Measurements from ENCODE around the gene GOSR2.
"Not testable (repeated sequence)": the region's sequence is repeated elsewhere in the genome, so short reads cannot be mapped to it uniquely, and the experiment has no call there.

GOSR2 gene

GRCh38 chr17:46968224-46968834 lies 45.4 kb downstream of the GOSR2 start:
- no peak for DNase-seq

DNA sequence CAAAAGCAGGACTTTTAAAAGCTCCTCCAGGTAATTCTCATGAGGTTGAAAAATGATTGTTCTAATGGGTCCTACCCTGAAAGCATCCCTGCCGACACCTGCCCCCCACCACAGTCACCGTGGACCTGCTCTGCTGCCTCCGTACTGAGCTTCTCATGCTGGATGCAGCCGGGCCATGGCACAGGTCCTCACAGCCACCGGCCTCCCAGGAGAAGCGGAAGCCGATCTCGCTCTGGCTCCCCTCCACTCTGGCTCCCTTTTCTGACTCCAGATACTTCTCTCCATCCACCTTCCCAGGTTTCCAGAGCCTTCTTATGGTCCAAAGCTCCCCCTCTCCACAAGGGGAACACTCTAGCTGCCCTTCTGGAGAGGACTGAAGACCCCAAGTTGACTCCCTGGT lies 45.9 kb downstream of the GOSR2 start:
- DNase-seq = no peak

GRCh38 chr17:46971647-46972300 lies 48.8 kb downstream of the GOSR2 start:
- no peak for DNase-seq

GRCh38 chr17:46972346-46972745 lies 49.4 kb downstream of the GOSR2 start:
- DNase-seq = no peak

GRCh38 chr17:46974086-46974485 lies 51.1 kb downstream of the GOSR2 start:
- DNase-seq = no peak

GRCh38 chr17:46975287-46975686 lies 52.3 kb downstream of the GOSR2 start:
- DNase-seq = no peak

DNA sequence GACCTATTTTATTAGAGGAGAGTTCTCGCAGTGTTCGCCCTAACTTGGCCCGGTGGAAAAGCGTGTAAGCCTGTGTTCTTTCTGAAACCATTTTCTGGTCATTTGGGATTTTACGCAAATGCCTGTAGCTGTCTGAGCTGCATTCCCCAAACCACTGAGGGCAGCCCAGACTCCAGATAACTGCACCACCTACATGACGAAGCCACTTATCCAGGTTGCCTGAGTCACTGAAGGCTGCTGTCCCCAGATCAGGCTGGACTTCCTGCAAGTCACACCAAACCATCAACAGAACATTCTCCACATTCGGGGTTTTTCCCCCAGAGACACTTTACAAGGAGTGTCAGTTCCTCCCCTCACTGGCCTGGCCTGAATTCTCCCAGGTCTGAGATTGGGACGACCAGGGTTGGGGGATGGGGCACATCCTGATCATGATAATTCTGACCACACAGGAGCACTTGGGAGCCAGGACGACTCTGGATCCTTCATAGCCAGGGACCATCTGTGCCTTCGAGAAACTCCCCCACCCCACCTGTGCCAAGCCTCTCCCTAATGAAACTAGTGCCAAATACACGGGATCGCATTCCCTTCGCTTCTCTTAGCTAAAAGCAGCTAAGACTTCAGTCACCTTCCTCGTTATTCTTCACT lies 53.8 kb downstream of the GOSR2 start:
- DNase-seq = no peak

DNA sequence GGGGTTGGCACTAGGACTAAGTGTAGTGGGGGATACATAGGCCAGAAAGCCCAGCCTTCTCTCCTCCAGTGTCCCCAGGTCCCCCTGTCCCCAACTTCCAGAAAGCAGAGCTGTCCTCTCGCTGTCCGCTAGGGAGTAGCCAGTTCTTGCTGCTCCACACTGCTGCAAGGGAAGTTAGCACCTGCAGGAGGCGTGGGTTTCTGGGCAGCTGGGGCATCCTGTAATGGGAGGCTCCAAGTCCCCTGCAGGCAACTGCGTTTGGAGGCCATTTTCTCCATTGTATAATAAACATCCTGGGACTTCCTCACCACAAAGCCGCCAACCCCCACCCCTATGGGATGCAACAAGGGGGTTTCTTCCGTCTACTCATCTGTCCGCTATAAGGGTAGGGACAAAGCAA lies 54.4 kb downstream of the GOSR2 start:
- DNase-seq = no peak

DNA sequence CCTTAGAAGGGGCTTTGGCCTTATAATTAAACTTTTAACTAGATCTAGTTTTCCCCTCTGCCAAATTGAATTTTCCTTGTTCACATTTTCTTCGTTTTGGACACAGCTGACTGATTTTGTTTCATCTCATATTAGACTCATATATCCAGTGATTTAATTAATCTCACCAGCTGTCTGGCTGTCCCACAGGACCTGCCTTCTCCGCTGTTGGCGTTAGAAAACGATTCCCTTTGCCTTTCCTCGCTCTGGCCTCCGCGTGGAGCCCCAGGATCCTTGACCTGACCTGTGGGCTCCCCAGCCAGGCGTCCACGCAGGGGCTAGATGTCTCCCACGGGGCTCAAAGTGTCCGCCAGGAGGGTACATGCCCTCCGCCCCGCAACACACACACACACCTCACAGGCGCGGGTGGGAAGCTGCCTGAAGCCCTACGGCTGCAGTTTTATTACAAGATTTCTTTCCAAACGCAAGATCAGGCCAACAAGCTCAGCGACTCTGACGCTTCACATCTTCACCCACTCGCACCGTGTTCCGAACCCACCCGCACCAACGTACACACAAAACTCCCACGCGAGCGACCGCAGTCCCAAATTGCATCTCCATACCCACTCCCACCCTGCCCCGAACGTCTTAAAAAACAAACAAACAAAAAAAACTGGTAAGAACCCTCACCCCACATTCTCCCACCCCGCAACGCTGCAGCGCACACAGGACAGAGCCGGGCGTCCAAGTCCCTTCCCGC lies 55.0 kb downstream of the GOSR2 start:
- no peak for DNase-seq

DNA sequence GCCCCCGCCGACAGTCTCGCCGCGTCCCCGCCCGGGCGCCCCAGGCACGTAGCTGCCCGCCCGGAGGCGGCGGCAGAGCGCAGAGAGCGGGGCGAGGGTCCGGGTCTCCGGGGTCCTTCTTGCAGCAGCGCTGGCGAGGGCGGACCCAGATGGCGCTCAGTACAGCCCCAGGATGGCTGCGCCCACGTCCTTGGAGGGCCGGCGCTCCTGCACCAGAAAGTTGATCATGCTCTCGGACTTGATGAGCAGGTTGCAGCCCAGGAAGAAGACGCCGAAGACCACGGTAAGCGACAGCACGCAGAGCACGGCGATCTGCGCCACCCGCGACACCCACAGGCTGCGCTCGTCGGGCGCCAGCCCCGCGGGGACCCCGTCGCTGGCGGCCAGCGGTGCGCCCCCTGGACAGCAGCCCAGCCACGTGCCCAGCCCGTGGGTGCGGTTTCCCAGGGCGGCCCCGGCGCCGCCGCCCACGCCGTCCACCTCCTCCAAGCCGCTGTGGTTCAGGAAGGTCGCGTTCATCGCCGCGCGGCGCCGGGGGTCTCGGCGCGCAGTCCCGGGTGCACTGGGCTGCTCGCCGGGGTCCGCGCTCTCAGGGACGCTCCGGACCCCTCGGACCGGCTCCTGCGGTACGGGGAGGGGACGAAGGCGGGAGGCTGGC lies 55.7 kb downstream of the GOSR2 start:
- no peak for DNase-seq

DNA sequence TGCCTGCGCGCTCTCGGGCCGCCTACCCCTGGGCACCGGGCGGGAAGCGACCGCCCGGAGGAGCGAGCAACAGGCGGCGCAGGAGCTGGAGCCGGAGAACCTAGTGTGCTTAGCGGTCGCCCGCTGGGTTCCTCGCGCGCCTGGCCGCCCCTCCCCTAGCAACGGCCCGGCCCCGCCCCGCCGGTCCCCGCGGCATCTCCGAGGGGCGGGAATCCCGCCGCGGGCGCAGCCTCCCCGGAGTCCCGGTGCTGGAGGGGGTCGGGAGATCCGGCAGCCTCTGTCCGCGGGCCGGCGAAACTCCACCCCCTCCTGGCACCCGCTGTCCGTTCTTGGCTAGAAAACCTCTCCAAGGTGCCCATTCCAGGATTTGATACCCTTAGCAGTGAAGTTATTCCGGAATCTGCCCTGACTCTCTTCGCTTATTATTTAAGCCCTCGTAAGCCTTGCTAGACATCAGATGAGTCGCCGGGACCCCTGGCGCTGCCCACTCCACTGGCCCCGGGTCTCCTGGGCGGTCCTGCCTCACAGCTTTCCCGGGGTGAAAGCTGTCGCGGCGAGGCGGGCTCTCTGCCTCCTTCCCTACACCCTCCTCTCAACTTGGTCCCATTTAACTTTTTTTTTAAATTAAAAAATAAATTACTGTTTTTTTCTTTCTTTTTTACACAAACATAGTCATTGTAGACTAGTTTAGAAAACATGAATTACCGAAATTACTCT lies 56.3 kb downstream of the GOSR2 start, which contains the start of gene RPRML:
TSS of gene RPRML (minus strand) at position 107 of the 717 bp plus-strand sequence. CDS start 246 bp downstream, outside the sequence.
- no peak for DNase-seq

DNA sequence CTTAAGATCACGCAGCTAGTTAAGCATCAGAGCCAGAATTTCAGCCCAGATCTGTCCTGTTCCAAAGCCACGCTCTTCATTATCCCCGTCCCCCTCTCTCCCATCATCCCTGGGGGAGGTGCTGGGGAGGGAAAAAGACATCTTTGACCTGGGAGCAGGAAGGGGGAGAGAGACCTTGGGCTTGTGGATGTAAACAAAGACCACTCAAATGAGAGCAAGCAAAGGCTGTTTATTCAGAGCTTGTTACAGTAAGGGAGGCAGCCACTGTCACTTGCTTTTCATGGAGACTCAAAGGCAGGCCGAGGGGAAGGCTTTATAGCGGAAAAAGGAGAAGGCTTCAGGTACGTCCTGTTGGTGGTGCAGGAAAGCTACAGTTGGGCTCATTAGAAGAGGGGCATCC lies 59.6 kb downstream of the GOSR2 start:
- DNase-seq = no peak

DNA sequence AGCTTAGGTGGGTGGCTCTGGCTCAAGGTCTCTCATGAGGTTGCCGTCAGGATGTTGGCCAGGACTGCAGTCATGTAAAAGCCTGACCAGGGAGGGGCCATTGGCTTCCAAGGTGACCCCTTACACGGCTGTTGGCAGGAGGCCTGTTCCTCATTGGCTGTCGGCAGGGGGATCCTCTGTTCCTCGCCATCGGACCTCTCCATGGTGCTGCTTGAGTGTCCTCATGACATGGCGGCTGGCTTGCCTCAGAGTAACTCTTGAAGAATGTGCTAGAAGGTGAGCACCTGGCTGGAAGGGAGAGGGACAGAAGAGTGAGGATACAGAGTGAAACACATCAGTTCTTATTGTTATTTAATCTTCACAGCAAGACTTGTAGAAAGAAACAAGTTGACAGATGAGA lies 60.8 kb downstream of the GOSR2 start:
- no peak for DNase-seq

GRCh38 chr17:46984341-46984740 lies 61.4 kb downstream of the GOSR2 start:
- no peak for DNase-seq

DNA sequence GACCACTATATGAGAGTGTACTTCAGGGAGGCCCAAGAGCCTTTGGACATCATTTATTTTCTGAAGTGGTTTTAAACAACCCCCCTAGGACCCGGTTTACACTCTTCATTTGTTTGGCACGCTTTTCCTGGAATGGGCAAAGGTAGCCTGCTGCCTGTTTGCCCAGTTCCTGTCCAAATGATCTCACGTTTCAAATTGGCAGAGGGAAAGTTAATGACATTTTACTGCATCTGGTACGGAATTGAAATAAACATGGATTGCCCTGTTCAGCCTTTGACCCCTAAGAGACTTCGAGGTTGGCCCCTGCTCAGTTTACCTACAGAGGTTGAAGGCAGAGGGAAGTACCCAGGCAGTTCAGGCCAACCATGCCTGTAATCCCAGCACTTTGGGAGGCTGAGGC lies 61.9 kb downstream of the GOSR2 start:
- no peak for DNase-seq

DNA sequence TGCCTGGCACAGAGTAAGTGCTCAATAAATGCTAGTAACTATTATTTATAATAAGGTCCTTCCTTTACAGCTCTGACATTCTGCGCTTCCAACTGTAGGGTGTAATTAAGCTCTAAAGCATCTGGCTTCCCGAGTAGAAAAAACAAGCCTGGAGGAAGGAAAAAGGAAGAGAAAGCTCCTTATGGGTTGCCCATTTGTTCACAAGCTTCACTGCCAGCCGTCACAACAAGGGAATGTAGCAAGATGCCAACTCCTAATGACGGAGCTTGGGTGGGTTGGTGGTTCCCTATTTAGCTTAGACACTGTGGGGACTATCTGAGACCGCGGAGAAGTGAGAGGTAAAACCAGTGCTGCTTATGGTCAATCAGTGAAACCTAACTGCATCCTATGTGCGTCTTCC lies 63.4 kb downstream of the GOSR2 start:
- no peak for DNase-seq

- not testable (repeated sequence) for DNase-seq
Measured at GRCh38 chr17:46987927-46988326, 65.0 kb downstream of the GOSR2 start.

DNA sequence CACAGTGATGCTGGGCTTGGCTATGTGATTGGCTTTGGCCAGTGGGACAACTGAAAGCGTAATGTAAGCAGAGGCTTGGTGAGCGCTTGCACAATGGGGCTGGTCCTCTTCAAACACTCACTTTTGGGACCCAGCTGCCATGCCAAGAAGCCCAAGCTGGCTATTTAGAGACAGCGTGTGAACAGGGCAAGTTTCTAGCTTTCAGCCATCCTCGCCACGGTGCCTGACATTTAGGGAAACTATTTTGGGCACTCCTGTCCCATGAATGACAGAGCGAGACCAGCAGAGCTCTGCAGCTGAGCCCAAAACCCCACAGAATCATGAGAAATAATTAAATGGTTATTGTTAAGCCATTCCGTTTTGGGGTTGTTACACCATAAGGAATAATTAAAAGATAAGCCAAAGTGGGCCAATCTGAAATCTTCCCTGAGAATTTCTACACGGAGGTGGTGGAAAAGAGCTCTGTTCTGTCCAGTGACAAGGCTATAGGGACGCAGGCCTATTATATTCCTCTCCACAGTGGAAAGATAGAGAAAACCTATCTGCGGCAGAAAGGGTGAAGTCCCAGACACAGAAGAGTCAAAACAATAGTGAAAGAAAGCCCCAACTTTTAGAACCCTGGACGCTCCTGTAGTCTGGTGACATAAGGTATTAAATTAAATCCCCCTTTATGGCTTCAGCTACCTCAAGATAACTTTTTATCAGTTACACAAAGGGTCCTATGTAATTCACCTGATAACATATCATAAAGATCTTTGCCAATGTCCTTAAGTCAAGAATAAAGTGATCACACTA lies 66.9 kb downstream of the GOSR2 start:
- DNase-seq = no peak

DNA sequence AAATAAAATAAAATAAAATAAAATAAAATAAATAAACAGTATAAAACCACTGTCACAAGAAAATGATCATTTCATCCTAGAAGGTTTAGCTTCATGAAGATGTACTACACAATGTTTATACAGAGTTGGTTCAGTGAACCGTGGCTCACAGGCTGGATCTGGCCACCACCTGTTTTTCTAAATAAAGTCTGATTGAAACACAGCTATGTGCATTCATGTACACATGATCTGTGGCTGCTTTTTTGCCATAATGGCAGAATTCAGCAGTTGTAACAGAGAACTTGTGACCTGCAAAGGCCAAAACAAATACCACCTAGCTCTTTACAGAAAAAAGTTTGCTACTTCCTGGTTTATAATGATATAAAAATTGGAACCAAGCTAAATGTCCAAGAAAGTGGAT lies 68.7 kb downstream of the GOSR2 start:
- no peak for DNase-seq

Measured in NK-92 treated with Interleukin-12 subunit alpha and Interleukin-12 subunit beta, amount 100 ng/mL, for 24 hours (cell line).